ENCODE measurements around the gene TNRC18. TPM values are rescaled to one million over a fixed set of nuclear protein-coding genes. Genes with fewer than 3 reads are reported as not detected.

The TNRC18 gene
- total and polyA plus RNA-seq, 2 of the 8 experiments (the other 6 are each of a cell fraction or from before 2014, with no cell fraction given) = 1.7 to 8.6 TPM

- peak overlapping the region; percentile 69 for H3K4ac ChIP-seq (replicated peaks; ENCODE audit: insufficient read length, low read depth, low read length)
- CTCF ChIA-PET (ENCODE audit: partially characterized antibody) = interaction anchor here (0.7 to 2.7 kb wide), 14 partner anchors 9 to 230 kb away, joined by 3 to 12 read pairs (median 4); no protein-coding TSS in a partner anchor
- no peak overlapping the region for H2BK5ac ChIP-seq (ENCODE audit: low read depth, low read length)
- H2AK5ac ChIP-seq (ENCODE audit: low read depth, low read length) = no peak overlapping the region
- no peaks in the 10 kb centered on the region for H3K4me1 ChIP-seq (replicated peaks in 1 of 4; ENCODE audit: control insufficient read depth in 3 of 4, insufficient read depth in 4 of 4, low read length in 3 of 4)
- H4K20me1 ChIP-seq (replicated peaks in 1 of 2; ENCODE audit: control insufficient read depth in 1 of 2, insufficient read depth in 2 of 2, low read length in 2 of 2) = peaks cover 0 to 10% of the 10 kb centered on the region in 2 experiments
- no peaks in the 10 kb centered on the region for H3K79me1 ChIP-seq (ENCODE audit: low read depth, low read length)
- H2BK120ac ChIP-seq (replicated peaks; ENCODE audit: low read depth, low read length) = no peak overlapping the region
- no peak for TF ChIP-seq EGR1 (IDR thresholded peaks at IDR 0.05; ENCODE audit: borderline replicate concordance, low read depth, low read length)
- TF ChIP-seq ZNF274 (IDR thresholded peaks at IDR 0.05; ENCODE audit: borderline replicate concordance, extremely low read depth, low read length) = no peak
- TF ChIP-seq HDAC6 (IDR thresholded peaks at IDR 0.05; ENCODE audit: low read depth, low read length) = no peak
- TF ChIP-seq SP1 (IDR thresholded peaks at IDR 0.05; ENCODE audit: low read depth, low read length) = no peak
- TF ChIP-seq PHF8 (conservative IDR thresholded peaks at IDR 0.05; ENCODE audit: low read depth, low read length) = no peak
- TF ChIP-seq SIX5 (IDR thresholded peaks at IDR 0.05; ENCODE audit: low read depth, low read length) = no peak
- no peak for TF ChIP-seq KDM1A (IDR thresholded peaks at IDR 0.05; ENCODE audit: borderline replicate concordance, low read length)
- no peak overlapping the region for H2BK15ac ChIP-seq (ENCODE audit: low read length)
- no peak overlapping the region for H3K18ac ChIP-seq (ENCODE audit: extremely low read depth, low read length)
- H4K5ac ChIP-seq (ENCODE audit: insufficient read length, low read depth, low read length) = no peak overlapping the region
- no peaks in the 10 kb centered on the region for H3K27me3 ChIP-seq (replicated peaks in 1 of 4; ENCODE audit: control insufficient read depth in 3 of 4, extremely low read depth in 1 of 4, insufficient read depth in 3 of 4, low read length in 3 of 4)
- H3K23ac ChIP-seq (ENCODE audit: insufficient read length) = no peak overlapping the region
- no peak overlapping the region for H3K4me2 ChIP-seq (ENCODE audit: insufficient read depth in 1 of 2, low read depth in 2 of 2, low read length in 2 of 2)
- no peaks in the 10 kb centered on the region for H3K23me2 ChIP-seq (ENCODE audit: low read depth, low read length)
- no peak overlapping the region for H3K9ac ChIP-seq (replicated peaks in 1 of 4; ENCODE audit: extremely low read depth in 1 of 4, low read depth in 3 of 4, low read length in 3 of 4)
- no peak overlapping the region for H3K14ac ChIP-seq (ENCODE audit: insufficient read length)
- no peak overlapping the region for H3K56ac ChIP-seq (replicated peaks; ENCODE audit: insufficient read length, low read depth, low read length)
- no peaks in the 10 kb centered on the region for H3K79me2 ChIP-seq (ENCODE audit: control insufficient read depth in 1 of 2, insufficient read depth in 2 of 2, low read length in 2 of 2)
- no peak overlapping the region for H4K91ac ChIP-seq (replicated peaks; ENCODE audit: insufficient read length, low read length)
- H2BK12ac ChIP-seq (ENCODE audit: low read depth, low read length) = peak overlapping the region; percentile 39; the same call in 1 of the 2 replicates
- FAIRE-seq (no peak), DNase-seq (ENCODE audit: low read depth in 1 of 2, low spot score in 2 of 2) (no peak)
- H4K8ac ChIP-seq (ENCODE audit: extremely low read depth, insufficient read depth, low read length) = peak overlapping the region; percentile 92; the same call in 1 of the 2 replicates
- H3K27ac ChIP-seq (ENCODE audit: low read depth, low read length) = no peak overlapping the region; the same call in 1 of the 2 replicates
- H3K36me3 ChIP-seq (ENCODE audit: control insufficient read depth in 2 of 4, insufficient read depth in 4 of 4, low read length in 3 of 4) = no peaks in the 10 kb centered on the region
- no peak overlapping the region for H3K4me3 ChIP-seq (ENCODE audit: extremely low read depth in 1 of 4, insufficient read depth in 2 of 4, low read depth in 3 of 4, low read length in 4 of 4)
- H2AFZ ChIP-seq (ENCODE audit: low read length) = no peak overlapping the region
- no peaks in the 10 kb centered on the region for H3K9me3 ChIP-seq (ENCODE audit: insufficient read depth in 2 of 2, low read depth in 1 of 2, low read length in 1 of 2)
- WGBS, 2 experiments (ENCODE audit: extremely low coverage in 1 of 2, insufficient coverage in 1 of 2, insufficient read length in 1 of 2, insufficient replicate concordance in 2 of 2, low coverage in 1 of 2, low lambda C conversion rate in 2 of 2, missing lambda C conversion rate in 1 of 2) = 93% methylated on average over 22 of the region's 22 CpGs; no CpG with 5 or more reads in 1 of the 2 experiments
- POLR2A ChIA-PET (ENCODE audit: partially characterized antibody) = interaction anchor here (1.1 to 1.7 kb wide), 2 partner anchors 13 to 54 kb away, joined by 4 to 5 read pairs; no protein-coding TSS in a partner anchor
- H2BK20ac ChIP-seq (ENCODE audit: low read length) = no peak overlapping the region
Measured at GRCh38 chr7:5470816-5471215, 47.2 kb upstream of the TNRC18 start.
